DOHH2 (cell line): Measurements from ENCODE around the gene HARS1.

Experiments used
- H3F3A ChIP-seq: fragments of 200-600 bp; sonication (generic), shearing (Covaris generic); 2 replicates; pipeline ENCODE4 v1.6.0; 2016; ENCODE audit warnings: antibody characterized with exemption, mild to moderate bottlenecking; ENCODE audit not compliant: control insufficient read depth, insufficient read depth
- H3K27ac ChIP-seq: fragments of 200-600 bp; sonication (generic); 2 replicates; pipeline ENCODE4 v1.5.1; 2014; ENCODE audit warnings: low read depth, mild to moderate bottlenecking, low read length, moderate library complexity
- H3K27me3 ChIP-seq: fragments of 200-600 bp; sonication (generic); 2 replicates; pipeline ENCODE4 v1.6.1; 2014; ENCODE audit warnings: mild to moderate bottlenecking, low read length, mixed read lengths; ENCODE audit not compliant: control insufficient read depth
- H3K36me3 ChIP-seq: fragments of 200-600 bp; sonication (generic); 2 replicates; pipeline ENCODE4 v1.6.1; 2014; ENCODE audit warnings: mild to moderate bottlenecking, low read length, moderate library complexity, mixed read lengths; ENCODE audit not compliant: control insufficient read depth
- H3K4me1 ChIP-seq: fragments of 200-600 bp; sonication (generic); 2 replicates; pipeline ENCODE4 v1.6.1; 2014; ENCODE audit warnings: mild to moderate bottlenecking, low read length, mixed read lengths; ENCODE audit not compliant: control insufficient read depth
- H3K4me2 ChIP-seq: fragments of 200-600 bp; sonication (generic); 2 replicates; pipeline ENCODE4 v1.6.0; 2014; ENCODE audit warnings: mild to moderate bottlenecking, low read length, moderate library complexity
- H3K4me3 ChIP-seq: fragments of 200-600 bp; sonication (generic); 2 replicates; pipeline ENCODE4 v1.5.1; 2014; ENCODE audit warnings: mild to moderate bottlenecking, low read length, mixed read lengths
- H3K79me2 ChIP-seq: fragments of 200-600 bp; sonication (generic); 2 replicates; pipeline ENCODE4 v1.6.1; 2014; ENCODE audit warnings: mild to moderate bottlenecking, low read length, mixed read lengths; ENCODE audit not compliant: control insufficient read depth
- H3K9me2 ChIP-seq: fragments of 200-600 bp; sonication (generic); replicated peaks from 2 replicates; pipeline ENCODE4 v1.6.1; 2014; ENCODE audit warnings: mild to moderate bottlenecking, low read length, mixed read lengths; ENCODE audit not compliant: control insufficient read depth
- H3K9me3 ChIP-seq: fragments of 200-600 bp; sonication (generic); 2 replicates; pipeline ENCODE4 v1.6.1; 2014; ENCODE audit warnings: antibody characterized with exemption, low read length, mixed read lengths; ENCODE audit not compliant: control insufficient read depth, insufficient read depth
- H4K20me1 ChIP-seq: fragments of 200-600 bp; sonication (generic); 2 replicates; pipeline ENCODE4 v1.6.0; 2014; ENCODE audit warnings: low read depth, mild to moderate bottlenecking, antibody characterized with exemption, low read length, moderate library complexity; ENCODE audit not compliant: control insufficient read depth, insufficient read depth
- EZH2phosphoT487 ChIP-seq: fragments of 200-600 bp; sonication (generic); IDR thresholded peaks from 2 replicates; pipeline ENCODE4 v1.6.1; 2017; ENCODE audit warnings: borderline replicate concordance, mild to moderate bottlenecking, antibody characterized with exemption, low read length, moderate library complexity, mixed read lengths
- TF ChIP-seq, protein P1 (sequence below): fragments of 200-600 bp; sonication (generic); IDR thresholded peaks from one replicate; pipeline ENCODE4 v1.5.1; 2014; ENCODE audit warnings: antibody characterized with exemption, mild to moderate bottlenecking, low read depth, low read length; ENCODE audit not compliant: poor library complexity, severe bottlenecking

Gene HARS1

GRCh38 chr5:140635291-140636257 is 55.6 kb downstream of the HARS1 start:
- Histone ChIP-seq H3K4me1 (peaks cover 32% of the 10 kb centered on the region), H3K27me3 (peaks cover 29% of the 10 kb centered on the region), H3K9me2 (no peaks in the 10 kb centered on the region), H3K79me2 (peaks cover 13% of the 10 kb centered on the region), H3K27ac (no peak overlapping the region), H3K9me3 (no peaks in the 10 kb centered on the region), H3K36me3 (peaks cover under 1% of the 10 kb centered on the region), H3F3A (no peaks in the 10 kb centered on the region), H3K4me3 (no peak overlapping the region), H3K4me2 (no peak overlapping the region), H4K20me1 (no peaks in the 10 kb centered on the region)
- TF ChIP-seq, protein P1, sequence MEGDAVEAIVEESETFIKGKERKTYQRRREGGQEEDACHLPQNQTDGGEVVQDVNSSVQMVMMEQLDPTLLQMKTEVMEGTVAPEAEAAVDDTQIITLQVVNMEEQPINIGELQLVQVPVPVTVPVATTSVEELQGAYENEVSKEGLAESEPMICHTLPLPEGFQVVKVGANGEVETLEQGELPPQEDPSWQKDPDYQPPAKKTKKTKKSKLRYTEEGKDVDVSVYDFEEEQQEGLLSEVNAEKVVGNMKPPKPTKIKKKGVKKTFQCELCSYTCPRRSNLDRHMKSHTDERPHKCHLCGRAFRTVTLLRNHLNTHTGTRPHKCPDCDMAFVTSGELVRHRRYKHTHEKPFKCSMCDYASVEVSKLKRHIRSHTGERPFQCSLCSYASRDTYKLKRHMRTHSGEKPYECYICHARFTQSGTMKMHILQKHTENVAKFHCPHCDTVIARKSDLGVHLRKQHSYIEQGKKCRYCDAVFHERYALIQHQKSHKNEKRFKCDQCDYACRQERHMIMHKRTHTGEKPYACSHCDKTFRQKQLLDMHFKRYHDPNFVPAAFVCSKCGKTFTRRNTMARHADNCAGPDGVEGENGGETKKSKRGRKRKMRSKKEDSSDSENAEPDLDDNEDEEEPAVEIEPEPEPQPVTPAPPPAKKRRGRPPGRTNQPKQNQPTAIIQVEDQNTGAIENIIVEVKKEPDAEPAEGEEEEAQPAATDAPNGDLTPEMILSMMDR, result peak; percentile 20
- TF ChIP-seq EZH2phosphoT487, result no peak

DNA sequence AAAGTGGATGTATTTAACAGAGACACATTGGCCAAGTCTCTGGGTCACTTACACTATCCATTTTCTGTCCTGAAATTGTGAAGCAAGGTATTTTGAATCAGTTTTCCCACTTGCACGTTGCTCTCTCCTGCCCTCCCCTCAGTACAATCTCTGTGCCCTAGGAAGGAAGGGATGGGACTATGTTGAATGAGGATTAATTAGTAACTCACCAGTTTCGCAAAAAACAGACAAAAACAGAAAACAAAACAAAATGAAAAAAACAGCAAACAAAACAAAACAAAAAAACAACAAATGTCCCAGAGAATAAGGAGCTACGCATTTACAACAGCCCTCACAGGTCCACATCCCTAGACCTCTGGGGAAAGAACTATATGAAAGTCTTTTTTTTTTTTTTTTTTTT is 57.1 kb downstream of the HARS1 start:
- H3K4me2 ChIP-seq, result no peak overlapping the region
- H3K27me3 ChIP-seq, result peaks cover 31% of the 10 kb centered on the region
- no peaks in the 10 kb centered on the region for H3K36me3 ChIP-seq
- no peak overlapping the region for H3K27ac ChIP-seq
- H3K4me1 ChIP-seq, result peaks cover 24% of the 10 kb centered on the region
- H3K9me3 ChIP-seq, result no peaks in the 10 kb centered on the region
- H3K9me2 ChIP-seq, result no peaks in the 10 kb centered on the region
- H3K4me3 ChIP-seq, result no peak overlapping the region
- no peaks in the 10 kb centered on the region for H3F3A ChIP-seq
- H4K20me1 ChIP-seq, result no peaks in the 10 kb centered on the region
- TF ChIP-seq EZH2phosphoT487, result no peak
- TF ChIP-seq, protein P1, result no peak
- H3K79me2 ChIP-seq, result no peaks in the 10 kb centered on the region

GRCh38 chr5:140633501-140633900 is 57.7 kb downstream of the HARS1 start:
- peaks cover 19% of the 10 kb centered on the region for H3K4me1 ChIP-seq
- H3F3A ChIP-seq, result no peaks in the 10 kb centered on the region
- H3K79me2 ChIP-seq, result no peaks in the 10 kb centered on the region
- H4K20me1 ChIP-seq, result no peaks in the 10 kb centered on the region
- no peak overlapping the region for H3K4me3 ChIP-seq
- H3K9me2 ChIP-seq, result no peaks in the 10 kb centered on the region
- H3K27ac ChIP-seq, result no peak overlapping the region
- no peaks in the 10 kb centered on the region for H3K36me3 ChIP-seq
- H3K27me3 ChIP-seq, result peaks cover 31% of the 10 kb centered on the region
- TF ChIP-seq, protein P1, result no peak
- no peak for TF ChIP-seq EZH2phosphoT487
- no peak overlapping the region for H3K4me2 ChIP-seq
- H3K9me3 ChIP-seq, result no peaks in the 10 kb centered on the region
